Anterior cingulate cortex (tissue), 58 donors: ENCODE measurements around the gene RHBDD3.

ENCODE experiments used
- DNase-seq, 58 donors: peaks; one replicate each; lab custom pipeline; 2025; lab: John Stamatoyannopoulos, UW

The RHBDD3 gene

DNA sequence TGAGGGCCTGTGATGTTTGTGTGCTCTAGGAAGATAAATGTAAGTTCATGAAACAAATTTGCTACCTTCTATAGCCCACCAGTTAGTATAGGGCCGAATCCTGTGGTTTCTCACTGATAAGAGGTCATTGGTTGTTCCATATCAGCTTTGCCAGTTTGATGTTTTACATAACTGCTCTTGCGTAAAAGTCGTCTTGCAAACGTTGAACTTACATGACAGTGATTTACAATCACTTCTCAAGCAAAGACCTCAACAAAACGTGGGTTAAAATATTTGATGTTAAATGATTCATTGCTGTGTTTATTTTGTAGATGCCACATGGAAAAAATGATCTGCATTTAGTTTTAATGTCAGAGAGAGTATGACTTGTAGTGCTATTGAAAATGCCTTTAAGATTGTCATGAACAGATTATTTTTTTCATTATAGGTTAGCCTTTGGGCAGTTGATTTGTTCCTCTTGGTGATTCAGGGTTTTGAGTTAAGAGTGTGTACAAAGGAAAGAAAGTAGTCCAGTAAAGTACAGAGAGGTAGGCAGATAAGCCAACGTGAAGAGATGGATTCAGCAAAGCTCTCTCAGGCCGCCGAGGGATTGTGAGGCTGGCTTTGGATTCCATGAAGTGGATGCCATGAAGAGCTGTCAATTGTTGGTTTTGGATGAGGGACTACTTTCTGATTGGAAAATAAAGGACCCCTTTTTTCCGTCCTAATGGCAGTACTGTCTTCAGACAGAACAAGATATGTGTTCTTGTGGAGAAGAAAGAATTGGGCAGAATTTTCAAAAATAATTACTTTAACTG, 2.9 kb upstream of the RHBDD3 start:
- no peak for DNase-seq

DNA sequence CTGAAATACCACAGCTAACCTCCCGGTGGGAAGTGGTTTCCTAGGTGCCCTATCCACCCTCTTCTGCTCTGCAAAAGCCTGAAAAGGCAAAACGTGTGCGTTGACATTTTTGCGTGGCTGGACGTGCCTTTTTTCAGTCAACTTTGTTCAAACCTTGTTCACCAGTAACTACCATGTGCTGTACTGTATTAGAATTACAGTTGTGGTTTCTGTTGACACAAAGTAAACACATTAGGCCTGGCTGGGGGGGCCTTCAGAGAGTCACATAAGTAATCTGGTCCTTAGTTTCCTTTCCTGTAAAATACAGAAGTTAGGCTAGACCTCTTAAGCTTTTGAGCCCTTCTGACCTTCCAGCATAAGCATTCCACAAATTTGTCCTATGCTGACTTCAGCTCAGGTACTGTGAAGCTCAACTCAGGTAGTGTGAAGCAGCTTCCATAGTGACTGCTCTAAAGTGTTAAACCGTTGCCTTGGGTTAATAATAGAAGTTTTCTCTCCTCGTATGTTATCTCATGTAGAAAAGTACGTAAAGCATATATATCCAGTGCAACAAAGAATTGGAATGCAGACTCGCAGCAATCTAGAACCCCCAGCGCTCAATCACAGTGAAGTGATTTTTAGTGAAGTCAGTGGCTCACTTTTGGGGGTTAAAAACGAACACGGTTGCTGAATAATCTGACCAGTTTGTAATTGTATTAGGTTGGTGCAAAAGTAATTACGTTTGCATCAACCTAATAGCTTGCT, 2.1 kb upstream of the RHBDD3 start:
- DNase-seq: peak in 1 of 58 donors; percentile 15

DNA sequence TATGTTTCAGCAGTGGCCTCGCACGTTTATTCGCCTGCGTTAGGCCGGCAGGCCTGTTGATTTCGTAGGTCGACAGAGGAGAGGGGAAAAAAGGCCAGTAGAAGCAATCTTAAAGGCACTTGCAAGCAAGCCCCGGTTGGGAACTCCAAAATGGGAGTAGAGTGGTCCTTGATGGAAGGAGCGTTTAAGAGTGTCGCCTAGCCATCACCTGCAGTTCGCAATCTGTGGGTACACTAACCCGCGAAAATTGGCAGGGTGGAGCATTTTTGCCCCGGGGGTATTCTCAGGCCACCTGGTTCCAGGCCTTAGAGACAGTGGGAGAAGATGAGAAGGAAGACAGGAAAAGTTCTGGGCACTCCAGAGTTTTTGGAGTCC, 1.4 kb upstream of the RHBDD3 start:
- no peak for DNase-seq

DNA sequence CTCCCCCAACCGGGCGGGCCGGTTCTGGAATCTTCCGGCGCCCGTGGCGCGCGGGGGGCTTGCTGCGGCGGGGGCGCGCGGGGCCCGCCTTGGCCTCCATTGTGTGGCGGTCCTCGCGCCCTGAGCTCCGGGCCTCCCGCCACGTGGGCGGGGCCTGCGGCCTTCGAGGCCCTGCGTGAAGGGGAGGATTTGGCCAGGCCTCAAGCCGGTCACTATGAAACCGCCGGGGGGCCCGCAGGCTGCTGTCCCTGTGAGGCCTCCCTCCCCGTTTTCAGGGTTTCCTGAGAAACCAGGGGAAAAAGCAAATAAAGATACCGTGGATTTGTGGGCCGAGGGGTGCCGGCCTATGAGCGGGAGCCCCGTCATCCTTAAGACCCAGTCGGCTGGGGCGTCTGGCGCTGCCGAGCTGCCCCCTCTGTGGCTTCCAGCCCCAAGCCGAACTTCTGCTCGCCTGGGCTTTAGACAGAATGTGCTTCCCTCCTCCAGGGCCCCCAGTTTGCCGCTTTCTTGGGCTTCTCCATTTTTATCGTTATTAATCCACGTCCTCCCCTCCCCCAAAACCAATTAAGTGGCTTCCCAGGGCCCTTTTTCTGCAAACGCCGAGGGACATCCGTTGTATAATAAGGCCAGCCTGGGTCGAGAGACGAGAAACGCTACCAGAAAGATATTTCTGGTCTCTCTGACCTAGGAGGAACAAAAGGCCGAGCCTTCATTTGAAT, 889 bp upstream of the RHBDD3 start:
- peak in 48 of 58 donors; percentile 28 to 85 (median 68) for DNase-seq

DNA sequence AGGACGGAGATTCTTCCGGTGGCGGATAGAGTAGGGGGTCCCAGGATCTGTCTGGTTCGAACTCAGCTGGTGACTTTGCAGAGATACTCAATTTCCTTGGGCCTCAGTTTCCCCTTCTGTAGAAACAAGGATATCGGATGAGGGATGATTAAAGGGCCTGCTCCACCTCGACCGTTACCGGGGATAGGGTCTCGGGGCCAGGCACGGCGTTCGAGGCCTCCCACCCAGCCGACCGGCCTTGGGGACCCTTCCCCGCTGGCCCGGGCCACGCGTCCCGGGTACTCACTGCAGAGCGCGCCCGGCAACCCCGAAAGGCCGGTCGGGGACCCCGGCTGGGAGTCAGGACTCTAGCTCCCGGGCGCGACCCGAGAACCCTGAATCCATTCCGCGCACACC, 321 bp downstream of the RHBDD3 start:
- no peak for DNase-seq

DNA sequence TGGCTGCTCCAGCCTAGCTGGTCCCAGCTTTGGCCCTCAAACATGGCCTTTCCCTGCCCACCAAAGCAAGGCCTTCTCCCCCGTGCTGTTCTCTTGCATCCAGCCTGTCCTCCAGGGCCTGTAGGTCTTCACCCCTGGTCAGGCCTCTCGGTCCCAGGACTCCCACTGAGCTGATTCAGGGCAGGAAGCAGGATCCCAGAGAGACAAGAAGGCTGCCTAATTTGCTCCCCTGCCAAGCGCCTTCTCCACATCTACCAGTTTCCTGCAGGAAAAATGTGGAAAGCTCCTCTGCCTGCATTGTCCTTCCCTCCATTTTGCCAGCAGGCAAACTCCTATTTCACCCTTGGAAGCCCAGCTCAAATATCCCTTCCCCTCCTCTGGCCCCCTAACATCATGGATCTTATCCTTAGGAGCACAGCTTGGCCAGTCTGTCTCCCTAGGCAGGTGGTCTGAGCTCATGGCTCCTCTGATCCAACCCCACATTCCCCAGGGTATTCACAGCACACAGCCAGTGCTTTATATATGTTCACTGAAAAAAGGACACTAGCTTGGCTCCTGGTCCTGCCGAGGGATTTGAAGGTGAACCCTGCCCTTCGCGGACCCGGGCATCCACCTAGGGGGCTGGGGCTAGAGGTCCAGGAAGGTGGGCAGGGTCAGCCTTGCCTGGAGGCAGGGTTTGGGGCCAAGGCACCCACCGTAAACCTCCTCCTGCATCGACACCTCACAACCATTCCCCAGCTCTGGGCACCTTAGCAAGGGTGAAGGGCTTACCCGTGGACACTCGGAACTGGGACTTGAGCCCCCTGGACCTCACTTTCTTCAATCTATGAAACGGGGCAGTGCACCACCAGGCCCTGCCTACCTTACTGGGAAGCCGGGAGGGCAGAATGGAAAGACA, 968 bp downstream of the RHBDD3 start:
- no peak for DNase-seq

DNA sequence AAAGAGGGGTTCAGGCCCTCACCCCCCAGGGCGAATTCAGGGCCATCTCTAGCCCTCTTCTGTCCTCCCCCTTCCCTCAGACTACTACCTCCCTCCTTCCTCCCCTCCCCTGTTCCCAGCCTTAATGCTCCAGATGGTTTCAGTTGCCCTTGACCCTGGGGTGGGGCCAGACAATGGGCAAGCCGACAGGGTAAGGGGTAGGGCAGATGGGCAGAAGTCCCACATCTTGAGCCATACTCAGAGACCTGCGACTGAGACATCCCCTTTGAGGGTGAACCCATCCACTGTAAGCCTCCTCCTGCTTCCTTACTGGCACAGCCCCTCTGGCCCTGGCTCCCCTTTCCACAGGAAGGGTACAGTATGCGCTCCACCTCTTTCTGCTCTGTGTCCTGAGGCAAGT, 1.9 kb downstream of the RHBDD3 start:
- no peak for DNase-seq

DNA sequence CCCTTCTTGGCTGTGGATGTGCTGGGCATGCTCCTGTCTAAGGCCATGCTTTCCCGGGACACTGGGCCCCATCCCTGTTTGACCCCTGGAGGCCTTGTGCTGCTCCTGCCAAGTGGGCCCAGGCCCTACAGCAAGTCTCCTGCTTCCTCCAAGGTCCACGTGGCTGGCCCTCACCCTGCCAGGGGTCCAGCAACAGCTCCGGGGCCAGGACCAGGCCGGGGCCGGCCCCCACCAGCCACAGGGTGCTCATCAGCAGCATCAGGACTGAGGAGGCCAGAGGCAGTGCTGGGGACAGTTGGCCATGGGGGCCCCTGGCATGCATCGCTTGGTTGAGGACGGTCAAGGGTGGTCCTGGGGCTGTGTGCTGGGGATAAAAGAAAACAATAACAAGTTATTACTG, 2.5 kb downstream of the RHBDD3 start:
- no peak for DNase-seq

DNA sequence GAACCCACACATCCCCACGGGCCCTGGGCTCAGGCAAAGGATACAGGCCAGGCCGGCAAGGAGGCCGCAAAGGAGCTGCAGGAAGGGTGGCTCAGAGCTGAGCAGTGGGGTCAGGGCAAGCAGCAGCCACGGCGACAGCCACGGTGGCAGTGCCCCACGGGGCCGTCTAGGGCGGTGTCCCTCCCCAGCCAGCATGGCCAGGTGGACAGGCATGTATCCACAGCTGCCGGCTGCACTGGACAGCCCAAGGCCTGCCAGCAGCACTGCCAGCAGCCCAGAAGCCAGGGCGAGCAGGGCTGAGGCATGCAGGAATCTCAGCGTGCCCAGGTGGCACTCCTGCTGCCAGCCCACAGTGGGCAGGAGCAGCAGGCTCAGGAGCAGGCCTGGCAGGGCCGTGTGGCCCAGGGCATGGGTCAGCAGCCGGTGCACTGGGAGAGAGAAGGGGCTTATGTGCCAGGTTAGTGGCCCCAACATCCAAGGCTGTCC, 3.9 kb downstream of the RHBDD3 start:
- DNase-seq: no peak

DNA sequence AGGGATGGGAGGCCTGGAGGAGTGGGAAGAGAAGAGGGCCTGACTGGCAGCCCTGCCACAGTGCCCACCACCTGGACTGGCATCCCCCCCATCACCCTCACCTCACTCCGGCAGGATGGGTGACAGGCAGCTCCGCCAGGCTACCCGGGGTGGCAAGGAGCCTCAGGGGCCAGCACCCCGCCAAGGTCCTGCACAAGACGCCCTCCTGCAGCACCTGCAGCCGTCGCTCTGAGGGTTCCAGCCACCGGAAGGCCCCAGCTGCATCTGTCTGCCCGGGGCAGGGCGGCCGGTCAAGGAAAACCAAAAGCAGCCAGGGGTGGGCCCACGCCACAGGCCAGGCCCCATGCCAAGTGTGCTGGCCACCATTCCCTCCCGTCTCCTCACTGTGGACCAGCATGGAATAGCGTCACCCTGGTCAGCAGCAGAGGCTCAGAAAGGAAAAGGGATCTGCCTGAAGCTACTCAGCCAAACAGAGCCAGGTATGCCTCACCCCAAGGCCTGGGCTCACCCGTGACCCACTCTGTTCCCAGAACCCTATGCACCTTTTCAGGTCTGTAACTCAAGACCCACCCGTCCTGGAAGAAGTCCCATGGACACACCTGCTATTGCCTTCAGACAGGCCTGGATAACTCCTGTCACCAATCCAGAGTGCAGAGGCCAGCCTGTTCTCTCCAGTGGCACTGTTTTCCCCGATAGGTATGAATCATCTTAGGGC, 7.0 kb downstream of the RHBDD3 start:
- no peak for DNase-seq

DNA sequence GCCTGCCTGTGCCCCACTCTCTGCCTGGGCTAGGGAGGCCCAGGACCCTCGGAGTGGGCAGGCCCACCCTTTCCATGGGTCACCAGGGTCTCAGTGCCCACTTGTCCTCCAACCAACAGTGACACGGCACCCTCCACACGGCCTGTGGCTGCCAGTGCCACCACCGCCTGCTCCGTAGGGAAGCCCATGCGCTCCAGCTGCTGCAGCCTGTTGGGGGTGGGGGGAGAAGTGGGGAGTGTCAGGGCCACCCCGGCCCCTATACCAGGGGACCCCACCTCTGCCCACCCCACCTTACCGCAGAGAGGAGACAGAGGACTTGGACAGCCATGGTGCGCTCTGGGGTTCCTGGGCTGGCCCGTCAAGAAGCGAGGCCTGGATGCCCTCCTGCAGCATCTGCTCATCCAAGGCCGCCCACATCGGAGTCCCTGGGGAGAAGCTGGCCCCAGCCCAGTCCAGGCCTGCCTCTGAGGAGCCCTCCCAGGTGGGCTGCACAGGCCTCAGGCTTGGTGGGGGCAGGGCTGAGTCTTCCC, 7.7 kb downstream of the RHBDD3 start:
- DNase-seq: no peak

DNA sequence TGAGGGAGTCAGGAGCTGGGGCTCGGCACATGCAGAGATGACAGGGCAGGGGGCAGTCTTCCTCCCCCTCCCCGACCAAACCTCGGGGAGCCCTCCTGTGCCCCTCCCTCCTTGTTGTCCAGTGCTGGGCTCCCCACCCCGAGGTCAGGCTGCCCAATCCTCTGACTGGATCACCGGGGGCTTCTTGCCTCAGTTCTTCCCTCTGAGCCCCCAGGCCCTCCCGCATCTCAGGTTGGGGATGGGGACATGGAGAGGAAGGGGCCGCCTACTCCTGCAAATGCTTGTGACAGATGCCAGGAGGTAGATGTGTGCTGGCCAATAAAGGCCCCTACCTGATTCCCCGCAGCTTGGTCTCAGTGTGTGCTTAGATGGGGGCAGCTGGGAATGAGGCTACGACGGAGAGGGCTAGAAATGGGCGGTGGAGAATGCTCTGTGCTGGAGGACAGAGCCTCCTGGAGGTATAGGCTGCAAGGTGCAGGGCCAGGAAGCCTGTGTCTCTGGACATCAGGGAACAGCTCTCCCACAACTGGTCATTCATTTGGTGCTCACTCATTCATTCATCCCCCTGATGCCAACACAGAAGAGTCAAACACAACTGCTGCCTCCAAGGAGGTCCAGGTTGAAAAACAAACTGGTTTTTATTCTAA, 8.4 kb downstream of the RHBDD3 start:
- no peak for DNase-seq

DNA sequence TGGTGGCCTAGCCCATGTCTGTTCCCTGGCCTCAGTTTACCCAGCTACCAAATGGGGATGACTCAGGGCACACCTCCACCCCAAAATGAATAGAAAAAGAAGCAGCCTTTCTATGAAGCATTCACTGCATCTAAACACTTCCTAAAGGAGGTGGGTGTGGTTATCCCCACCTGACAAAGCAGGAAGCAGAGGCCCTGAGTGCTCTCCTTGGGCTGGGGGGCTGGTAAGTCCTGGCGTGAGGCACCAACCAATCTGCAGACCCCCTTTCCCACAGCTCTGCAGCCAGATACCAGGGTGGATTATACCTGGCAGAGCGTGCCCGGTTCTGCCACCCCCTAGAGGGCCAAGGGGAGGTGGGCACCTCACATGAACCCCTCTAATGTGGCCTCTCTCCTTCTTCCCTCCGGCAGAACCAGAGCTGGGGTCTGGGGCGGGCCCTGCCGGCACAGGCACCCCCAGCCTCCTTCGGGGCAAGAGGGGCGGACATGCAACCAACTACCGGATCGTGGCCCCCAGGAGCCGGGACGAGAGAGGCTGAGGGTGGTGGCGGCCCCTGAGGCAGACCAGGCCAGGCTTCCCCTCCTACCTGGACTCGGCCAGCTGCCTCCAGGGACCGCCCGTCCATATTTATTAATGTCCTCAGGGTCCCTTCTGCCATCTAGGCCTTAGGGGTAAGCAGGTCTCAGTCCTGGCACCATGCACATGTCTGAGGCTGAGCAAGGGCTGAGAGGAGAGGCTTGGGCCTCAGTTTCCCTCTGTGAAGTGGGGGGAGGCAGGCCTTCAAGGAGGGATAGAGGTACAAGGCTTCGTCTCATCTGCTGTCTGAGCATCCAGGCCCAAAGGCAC, 9.2 kb downstream of the RHBDD3 start:
- no peak for DNase-seq

DNA sequence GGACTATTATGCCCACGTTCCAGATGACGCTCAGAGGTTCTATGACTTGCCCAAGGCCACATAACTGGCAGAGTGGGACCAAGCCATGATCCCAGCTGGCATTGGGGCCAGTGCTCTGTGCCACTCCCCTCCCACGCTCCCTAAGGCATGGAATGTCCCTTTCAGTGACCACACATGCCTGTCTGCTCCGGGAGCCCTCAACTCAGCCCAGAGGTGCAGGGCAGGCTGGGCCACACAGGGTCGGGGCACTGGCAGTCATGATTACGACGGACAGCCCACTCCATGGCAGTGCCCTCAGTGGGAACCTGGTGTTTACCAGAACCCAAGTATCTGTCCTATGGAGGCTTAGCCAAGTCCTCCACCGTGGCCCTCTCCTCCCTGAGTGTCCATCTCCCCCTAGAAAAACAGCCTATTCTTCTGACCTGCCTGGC, 10.0 kb downstream of the RHBDD3 start:
- no peak for DNase-seq

DNA sequence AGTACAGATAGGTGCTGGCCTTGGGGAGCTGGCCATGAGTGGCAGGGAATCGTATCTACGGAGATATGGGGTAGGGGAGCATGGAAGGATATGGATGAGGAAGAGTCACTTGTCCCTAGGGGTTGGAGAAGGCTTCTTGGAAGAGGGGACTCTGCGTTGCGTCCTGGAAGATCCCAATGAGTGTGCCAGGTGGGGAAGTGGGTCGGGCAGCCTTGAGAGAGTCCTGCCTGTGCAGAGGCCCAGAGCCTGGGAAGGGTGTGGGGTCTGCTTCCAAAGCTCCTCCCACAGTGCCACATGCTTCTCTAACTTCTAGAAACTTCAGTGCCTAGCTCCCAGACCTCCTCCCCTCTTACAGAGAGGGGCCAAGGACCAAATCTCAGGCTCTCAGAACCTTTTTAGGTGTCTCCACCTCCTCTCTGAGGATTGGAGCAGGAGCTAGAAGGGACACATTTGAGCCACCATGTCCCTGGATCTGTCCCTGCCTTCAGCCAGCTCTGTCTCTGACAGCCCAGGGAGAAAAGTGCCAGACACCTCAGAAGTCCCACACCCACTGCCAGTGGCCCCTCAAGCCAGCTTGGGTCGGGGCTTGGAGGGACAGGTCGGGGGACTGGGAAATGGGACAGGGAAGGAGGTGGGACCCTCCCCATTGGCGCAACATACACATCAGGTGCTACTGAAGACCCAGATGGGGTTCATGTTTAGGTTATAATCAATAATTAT, 11.0 kb downstream of the RHBDD3 start:
- no peak for DNase-seq

DNA sequence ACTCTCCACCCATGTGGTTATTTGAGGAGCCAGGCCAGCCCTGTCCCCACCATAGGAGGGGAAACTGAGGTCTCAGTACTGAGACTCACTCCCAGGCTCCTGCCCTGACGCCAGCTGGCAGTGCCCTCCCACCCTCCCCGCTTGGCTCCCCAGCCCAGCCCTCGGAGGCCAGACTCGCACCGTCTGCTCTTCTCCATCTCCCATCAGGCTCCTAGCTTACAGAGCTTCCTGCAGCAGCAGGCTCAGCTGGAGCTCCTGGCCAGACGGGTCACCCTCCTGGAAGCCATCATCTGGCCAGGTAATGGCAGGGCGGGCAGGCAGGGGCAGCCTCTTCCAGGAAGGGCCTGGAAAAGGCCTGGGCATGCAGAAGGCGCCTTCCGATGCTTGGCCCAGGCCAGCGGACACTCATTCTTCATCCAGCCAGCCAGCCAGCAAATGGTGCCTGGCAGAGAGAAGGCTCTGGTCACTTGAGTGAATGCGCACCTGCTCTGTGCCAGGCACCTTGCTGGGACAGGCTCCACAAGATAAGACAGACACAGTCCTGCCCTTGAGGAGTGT, 12.6 kb downstream of the RHBDD3 start:
- DNase-seq: no peak

DNA sequence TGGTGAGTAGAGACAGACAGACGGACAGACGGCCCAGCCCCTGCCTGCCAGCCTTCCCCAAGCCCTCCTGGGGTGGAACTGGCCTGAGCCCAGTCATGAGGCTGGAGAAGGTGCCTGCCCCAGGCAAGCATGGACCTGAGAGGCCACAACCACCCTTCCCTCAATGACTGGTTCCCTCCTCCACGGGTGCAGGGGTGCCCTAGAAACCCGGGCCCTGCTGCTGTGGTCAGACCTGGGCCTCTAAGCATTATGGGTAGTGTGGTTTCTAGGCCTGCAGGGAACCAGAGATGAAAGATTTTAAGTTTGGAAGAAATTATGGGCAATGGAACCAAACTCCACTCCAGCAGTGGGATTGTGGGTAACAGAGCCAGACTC, 13.5 kb downstream of the RHBDD3 start:
- no peak for DNase-seq
